Tibial nerve (tissue), 4 donors: ENCODE data around the gene TEX35.

Experiments
- EP300 ChIP-seq, 2 donors: sonication (generic); formaldehyde crosslinking; IDR thresholded peaks; one replicate each; pipeline ENCODE4 v1.6.1; 2017; ENCODE audit warnings: antibody characterized with exemption in 2 of 2, mild to moderate bottlenecking in 1 of 2
- POLR2A ChIP-seq, 2 donors: fragments of 450-650 bp; IDR thresholded peaks; one replicate each; pipeline ENCODE4 v1.6.1; 2017; ENCODE audit warnings: antibody characterized with exemption in 2 of 2, mild to moderate bottlenecking in 2 of 2, moderate library complexity in 2 of 2
- TF ChIP-seq, protein P1 (sequence below), 5 experiments: fragments of 200-600 bp in 3 of 5; fragments of 450-650 bp in 2 of 5; sonication (generic) in 3 of 5; IDR thresholded peaks; one replicate each; pipeline ENCODE4 v1.5.1; 2016 to 2019; ENCODE audit warnings: antibody characterized with exemption in 5 of 5, mild to moderate bottlenecking in 3 of 5, moderate library complexity in 2 of 5

DNA sequence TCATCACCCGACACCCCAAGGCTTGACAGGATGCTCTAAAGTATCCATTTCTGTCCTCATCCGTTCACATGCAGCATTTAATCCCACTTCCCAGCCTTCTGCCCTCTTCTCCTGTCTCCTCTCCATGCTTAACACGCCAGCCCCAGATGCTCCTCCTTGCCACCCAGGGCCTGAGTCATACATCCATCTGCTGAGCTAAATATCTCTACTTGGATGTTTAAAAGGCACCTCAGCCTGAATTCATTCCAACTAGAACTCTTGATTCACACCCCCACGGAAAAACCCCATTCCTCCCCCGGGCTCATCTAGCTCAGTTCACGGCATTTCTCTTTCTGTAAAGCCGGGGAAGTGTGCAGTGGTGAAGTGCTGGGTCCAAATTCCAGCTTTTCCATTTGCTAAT lies 27.7 kb downstream of the TEX35 start:
- TF ChIP-seq, protein P1, sequence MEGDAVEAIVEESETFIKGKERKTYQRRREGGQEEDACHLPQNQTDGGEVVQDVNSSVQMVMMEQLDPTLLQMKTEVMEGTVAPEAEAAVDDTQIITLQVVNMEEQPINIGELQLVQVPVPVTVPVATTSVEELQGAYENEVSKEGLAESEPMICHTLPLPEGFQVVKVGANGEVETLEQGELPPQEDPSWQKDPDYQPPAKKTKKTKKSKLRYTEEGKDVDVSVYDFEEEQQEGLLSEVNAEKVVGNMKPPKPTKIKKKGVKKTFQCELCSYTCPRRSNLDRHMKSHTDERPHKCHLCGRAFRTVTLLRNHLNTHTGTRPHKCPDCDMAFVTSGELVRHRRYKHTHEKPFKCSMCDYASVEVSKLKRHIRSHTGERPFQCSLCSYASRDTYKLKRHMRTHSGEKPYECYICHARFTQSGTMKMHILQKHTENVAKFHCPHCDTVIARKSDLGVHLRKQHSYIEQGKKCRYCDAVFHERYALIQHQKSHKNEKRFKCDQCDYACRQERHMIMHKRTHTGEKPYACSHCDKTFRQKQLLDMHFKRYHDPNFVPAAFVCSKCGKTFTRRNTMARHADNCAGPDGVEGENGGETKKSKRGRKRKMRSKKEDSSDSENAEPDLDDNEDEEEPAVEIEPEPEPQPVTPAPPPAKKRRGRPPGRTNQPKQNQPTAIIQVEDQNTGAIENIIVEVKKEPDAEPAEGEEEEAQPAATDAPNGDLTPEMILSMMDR (IDR thresholded peaks at IDR 0.05): no peak
- TF ChIP-seq POLR2A (IDR thresholded peaks at IDR 0.05) (no peak), EP300 (IDR thresholded peaks at IDR 0.05) (no peak)
